Measurements from ENCODE around the gene PLEKHA7.
"Not testable (repeated sequence)": the region's sequence is repeated elsewhere in the genome, so short reads cannot be mapped to it uniquely, and the experiment has no call there.

PLEKHA7 gene

DNA sequence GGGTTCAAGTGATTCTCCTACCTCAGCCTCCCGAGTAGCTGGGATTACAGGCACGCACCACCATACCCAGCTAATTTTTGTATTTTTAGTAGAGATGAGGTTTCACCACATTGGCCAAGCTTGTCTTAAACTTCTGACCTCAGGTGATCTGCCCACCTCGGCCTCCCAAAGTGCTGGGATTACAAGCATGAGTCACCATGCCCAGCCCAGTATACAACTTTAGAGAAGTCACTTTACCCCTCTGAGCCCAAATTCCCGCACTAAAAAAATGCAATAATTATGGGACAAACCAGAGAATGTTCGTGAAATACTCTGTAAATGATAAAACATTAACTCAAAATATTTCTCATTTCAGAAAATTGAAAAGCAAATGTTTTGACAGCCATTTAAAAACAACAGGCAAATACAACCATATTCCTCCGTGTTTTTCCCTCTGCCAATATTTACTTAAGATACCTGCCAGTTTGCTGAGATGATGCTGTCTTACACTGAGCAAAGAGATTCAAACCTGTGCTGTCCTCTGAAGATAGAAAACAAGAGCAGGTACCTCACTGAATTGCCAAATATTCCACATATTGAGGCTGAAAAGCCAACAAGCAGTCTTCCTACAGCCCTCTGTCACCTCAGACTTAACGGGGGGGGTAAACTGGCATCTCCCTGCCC is 9.6 kb downstream of the PLEKHA7 start:
- no peak for DNase-seq (ENCODE audit: low spot score)
- no peak for TF ChIP-seq CTCF (IDR thresholded peaks at IDR 0.05; ENCODE audit: extremely low read depth, missing control alignments)

DNA sequence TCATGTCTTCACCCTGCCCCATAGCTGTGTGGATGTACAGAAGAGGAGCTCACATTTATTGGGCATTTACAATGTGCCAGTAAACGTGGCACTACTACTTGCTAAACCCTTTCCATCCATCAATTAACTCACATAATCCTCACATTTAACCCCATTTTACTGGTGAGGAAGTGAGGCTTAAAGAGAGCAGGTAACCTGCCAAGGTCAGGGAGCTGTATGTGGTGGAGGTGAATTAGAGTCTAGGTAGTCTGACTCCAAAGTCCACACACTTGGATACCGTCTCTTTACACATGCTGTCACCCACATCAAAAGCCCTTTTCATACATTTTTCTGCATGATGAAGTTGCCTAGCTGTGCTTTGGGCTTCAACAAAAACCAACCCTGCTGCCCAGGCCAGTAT is 10.8 kb downstream of the PLEKHA7 start:
- TF ChIP-seq CTCF (IDR thresholded peaks at IDR 0.05; ENCODE audit: extremely low read depth, missing control alignments): no peak

GRCh38 chr11:17002543-17002942 is 11.7 kb downstream of the PLEKHA7 start:
- TF ChIP-seq CTCF (IDR thresholded peaks at IDR 0.05; ENCODE audit: extremely low read depth, missing control alignments): no peak

More for the DNA sequence above, 10.8 kb downstream of the PLEKHA7 start:
- DNase-seq (ENCODE audit: low spot score): no peak

GRCh38 chr11:17001806-17002205 is 12.4 kb downstream of the PLEKHA7 start:
- TF ChIP-seq CTCF (IDR thresholded peaks at IDR 0.05; ENCODE audit: extremely low read depth, missing control alignments): no peak
- DNase-seq (ENCODE audit: low spot score): no peak

More at GRCh38 chr11:17002543-17002942, 11.7 kb downstream of the PLEKHA7 start:
- no peak for DNase-seq (ENCODE audit: low spot score)

DNA sequence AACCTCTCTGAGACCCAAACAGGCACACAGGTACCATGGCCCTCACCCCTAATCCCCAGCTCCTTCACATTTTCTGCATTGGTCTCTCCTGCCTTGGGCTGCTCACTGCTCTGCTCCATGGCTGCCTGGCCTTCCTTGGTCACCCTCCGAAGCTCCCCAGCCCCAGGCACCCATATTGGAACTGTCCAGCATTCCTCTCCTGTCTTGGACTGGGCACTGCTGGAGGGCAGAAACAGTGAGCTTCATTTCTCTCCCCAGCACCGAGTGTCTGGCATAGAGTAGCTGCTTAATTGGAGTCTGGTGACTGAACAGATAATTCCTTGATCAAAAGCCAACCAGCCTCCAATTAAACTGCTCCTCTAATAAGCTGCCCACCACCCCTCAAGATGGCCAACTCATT is 13.2 kb downstream of the PLEKHA7 start:
- TF ChIP-seq CTCF (IDR thresholded peaks at IDR 0.05; ENCODE audit: extremely low read depth, missing control alignments): no peak
- no peak for DNase-seq (ENCODE audit: low spot score)

DNA sequence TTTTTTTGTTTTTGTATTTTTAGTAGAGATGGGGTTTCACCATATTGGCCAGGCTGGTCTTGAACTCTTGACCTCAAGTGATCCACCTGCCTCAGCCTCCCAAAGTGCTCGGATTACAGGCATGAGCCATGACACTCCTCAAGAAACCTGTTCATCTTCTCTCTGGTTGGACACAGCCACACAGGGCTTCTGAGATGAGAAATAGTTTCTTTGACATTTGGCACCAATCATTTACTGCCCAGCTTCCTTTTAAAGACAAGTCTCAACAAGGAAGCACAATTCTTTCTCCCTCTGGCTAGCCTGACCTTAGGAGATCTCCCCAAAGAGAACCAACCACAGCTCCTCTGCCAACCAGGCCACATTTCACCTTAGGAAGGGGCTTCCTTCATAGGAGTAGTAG is 14.0 kb downstream of the PLEKHA7 start:
- not testable (repeated sequence) for DNase-seq (ENCODE audit: low spot score)

DNA sequence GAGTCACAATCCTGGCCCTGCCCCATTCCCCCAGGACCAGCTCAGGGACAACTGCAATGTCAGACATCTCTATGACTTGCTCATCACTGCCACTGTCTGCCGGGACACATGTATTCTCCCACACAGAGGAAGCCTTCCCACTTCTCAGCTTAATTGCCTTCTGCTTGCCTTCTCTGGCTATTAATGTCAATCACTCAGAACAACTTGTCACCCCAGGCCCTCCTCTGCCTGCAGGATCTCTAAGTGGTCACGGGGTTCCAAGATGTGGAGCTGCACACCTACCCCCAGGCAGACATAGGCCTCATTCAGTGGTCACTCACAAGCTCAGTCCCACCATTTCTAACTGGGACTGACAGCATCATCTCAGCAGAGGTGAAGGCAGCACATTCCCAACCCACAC is 15.1 kb downstream of the PLEKHA7 start:
- DNase-seq (ENCODE audit: low spot score): no peak
- no peak for TF ChIP-seq CTCF (IDR thresholded peaks at IDR 0.05; ENCODE audit: extremely low read depth, missing control alignments)

- no peak for DNase-seq (ENCODE audit: low spot score)
These were observed 16.6 kb downstream of the PLEKHA7 start for GRCh38 chr11:16997624-16998023.

More at GRCh38 chr11:16997624-16998023, 16.6 kb downstream of the PLEKHA7 start:
- TF ChIP-seq CTCF (IDR thresholded peaks at IDR 0.05; ENCODE audit: extremely low read depth, missing control alignments): no peak
